ENCODE measurements around the gene TRIML2.
"Not testable (repeated sequence)": the region's sequence is repeated elsewhere in the genome, so short reads cannot be mapped to it uniquely, and the experiment has no call there.

Gene TRIML2

DNA sequence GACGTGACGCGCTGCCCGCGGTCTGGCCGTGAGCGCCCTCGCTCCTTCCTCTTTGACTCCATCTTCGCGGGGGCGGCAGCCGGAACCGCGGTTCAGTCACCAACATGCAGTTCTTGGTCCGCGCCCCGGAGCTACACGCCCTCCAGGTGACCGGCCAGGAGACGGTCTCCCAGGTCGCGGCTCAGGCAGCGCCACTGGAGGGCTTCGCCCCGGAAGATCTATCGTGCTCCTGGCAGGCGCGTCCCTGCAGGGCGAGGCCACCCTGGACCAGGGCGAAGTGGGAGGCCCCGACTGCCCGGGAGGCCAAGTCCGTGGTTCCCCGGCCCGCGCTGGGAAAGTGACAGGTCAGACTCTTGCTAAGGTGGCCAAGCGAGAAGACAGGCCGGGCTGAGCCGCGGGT is 2.9 kb downstream of the TRIML2 start:
- no peak for DNase-seq

DNA sequence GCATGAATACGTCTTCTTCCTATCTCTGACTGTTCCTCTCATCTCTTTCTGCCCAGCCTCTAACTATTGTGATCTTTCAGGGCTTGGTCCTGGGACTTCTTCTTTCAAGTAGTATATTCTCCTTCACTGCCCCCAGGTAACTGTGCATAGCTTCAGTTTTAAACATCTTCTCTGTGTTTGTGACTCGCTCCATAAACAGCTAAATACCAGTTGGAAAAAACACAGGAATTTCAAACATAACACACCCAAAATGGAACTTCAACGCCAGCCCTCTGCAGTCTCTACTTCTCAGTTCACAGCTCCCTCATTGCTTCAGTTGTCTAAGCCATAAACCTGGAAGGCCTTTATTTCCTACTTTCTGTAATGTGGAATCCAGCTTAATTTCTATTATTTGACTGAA is 16.6 kb downstream of the TRIML2 start:
- DNase-seq: no peak

DNA sequence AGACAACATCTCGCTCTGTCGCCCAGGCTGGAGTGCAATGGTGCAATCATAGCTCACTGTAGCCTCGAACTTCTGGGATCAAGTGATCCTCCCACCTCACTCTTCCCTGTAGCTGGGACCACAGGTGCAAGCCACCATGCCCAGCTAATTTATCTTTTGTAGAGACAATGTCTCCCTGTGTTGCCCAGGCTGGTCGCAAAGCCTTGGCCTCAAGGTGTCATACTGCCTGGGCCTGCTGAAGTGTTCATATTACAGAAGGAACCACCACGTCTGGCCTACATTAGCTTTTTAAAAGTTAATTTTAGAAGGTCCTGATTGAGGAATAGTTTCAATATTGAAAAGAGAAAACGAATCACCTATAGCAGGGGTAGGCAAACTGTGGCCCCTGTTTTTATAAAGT is 22.5 kb downstream of the TRIML2 start:
- no peak for DNase-seq

DNA sequence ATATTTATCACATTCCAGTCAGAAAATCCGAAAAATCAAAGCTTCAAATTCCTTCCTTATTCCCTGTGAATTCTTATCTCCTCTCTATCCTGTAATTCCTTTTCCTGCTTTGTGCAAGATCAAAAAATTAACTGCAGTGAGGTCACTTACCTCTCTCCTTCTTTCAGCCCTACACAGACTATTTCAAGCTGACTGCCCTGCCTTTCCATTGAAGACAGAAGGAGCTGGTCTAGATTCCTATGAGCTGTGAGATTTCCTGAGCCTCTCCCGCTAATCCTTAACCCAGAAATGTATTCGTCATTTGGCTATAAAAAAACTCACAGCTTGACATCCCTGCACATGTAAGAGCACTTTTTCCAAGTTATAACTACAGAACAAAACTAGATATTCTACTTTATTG is 26.6 kb downstream of the TRIML2 start:
- DNase-seq: no peak

DNA sequence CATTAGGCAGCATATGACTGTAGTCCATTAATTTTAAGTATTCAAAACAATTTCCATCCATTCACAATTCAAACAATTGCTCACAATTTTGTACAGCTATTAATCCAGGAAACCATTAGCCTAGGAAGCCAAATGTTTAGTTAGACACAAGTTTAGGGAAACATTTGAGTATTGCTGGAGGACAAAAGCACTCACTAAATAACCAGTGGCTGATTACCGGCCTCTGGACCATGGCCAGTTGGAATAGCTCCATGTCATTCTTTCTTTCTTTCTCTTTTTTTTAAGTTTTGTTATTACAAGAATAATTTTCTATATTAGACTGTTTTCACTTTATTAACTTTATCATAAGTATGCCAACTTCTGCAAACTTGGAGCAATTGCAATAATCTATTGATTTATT is 31.3 kb downstream of the TRIML2 start:
- no peak for DNase-seq

DNA sequence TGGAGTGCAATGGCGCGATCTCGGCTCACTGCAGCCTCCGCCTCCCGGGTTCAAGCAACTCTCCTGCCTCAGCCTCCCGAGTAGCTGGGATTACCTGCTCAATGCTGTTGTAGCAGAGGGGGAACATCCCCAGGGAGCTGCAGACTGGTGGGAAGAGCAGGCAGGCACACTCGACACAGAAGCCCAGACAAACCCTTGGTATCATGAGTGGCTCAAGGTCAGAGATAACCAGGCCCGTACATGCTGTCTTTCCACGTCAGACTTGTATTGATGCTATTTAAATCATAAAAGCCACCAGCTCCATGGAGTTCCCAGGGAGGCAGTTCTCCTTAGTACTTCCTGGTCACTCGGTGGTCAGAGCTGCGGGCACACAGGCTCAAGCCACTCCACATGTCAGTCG is 33.2 kb downstream of the TRIML2 start:
- DNase-seq: no peak

DNA sequence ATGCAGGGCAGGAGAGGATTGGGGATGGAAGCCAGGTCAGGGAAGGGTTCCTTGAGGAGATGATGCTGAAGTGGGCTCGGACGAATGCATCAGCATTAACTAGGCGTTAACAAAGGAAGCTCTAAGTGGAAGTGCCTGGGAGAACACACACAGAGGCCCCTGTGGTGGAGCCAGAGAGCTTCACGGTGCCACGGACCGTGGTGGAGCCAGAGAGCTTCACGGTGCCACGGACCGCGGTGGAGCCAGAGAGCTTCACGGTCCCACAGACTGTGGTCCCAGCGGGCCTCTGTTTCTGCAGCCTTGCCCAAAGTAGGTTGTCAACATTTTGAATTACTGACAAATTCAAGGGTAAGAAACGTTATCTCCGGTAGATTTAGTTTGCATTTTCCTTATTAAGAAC is 48.3 kb downstream of the TRIML2 start:
- no peak for DNase-seq

DNA sequence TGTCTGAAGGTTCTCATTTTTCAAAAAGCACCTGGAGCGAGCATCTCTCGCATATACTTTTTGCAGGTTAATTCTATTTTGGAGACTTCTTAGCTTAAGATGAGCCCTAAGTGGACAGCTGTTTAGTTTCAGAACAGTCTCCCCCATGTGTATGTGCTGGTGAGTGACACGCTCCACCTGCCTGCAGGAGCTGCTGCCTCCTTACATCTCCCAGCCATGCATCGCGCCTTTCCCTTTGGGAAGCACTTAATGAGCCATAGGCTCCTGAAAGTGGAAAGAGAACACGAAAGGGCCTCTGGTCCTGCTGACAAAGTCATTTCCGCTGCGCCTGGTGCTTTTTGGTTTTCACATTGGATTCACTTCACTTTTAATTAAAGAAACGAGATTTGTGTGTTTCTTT is 56.1 kb downstream of the TRIML2 start:
- no peak for DNase-seq

DNA sequence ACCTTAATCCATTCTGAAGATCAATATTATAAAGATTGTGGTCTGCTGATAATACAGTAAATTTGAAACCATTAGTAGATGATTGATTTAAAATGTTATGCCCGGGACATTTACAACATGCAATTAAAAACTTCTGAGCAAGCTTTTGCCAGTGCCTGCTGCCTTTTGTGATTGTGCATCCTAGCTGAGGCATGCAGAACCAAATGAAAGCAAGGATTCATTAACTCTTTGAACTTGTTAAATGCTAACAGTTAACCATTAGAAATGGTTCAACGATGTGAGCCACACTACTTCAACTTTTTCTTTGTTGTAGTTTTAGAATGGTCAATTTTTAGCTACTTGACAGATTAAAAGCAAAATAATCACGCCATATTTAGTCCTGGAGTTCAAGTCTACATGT is 62.7 kb downstream of the TRIML2 start:
- no peak for DNase-seq

DNA sequence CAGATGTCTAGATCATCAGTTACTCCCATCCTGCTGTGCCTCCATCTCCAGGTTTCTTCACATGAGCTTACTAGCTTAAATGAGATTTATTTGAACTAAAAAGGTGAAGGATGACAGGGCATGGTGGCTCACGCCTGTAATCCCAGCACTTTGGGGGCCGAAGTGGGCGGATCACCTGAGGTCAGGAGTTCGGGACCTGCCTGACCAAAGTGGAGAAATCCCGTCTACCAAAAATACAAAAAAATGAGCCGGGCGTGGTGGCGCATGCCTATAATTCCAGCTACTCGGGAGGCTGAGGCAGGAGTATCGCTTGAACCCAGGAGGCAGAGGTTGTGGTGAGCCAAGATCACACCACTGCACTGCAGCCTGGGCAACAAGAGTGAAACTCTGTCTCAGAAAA is 63.9 kb downstream of the TRIML2 start:
- not testable (repeated sequence) for DNase-seq

DNA sequence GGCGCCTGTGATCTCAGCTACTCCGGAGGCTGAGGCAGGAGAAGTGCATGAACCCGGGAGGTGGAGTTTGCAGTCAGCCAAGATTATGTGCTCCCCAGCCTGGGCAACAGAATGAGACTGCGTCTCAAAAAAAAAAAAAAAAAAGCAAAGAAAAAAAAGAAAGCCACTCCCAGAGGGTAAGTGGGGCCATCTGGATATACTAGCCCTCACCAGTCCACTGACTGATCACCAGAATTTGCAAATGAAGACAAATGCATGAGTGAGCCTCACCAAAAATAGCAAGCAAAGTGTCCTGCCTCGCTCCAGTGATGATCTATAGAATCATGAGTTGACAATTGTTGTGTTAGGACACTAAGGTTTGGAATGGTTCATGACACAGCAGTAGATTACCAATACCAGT is 66.2 kb downstream of the TRIML2 start:
- DNase-seq: no peak

DNA sequence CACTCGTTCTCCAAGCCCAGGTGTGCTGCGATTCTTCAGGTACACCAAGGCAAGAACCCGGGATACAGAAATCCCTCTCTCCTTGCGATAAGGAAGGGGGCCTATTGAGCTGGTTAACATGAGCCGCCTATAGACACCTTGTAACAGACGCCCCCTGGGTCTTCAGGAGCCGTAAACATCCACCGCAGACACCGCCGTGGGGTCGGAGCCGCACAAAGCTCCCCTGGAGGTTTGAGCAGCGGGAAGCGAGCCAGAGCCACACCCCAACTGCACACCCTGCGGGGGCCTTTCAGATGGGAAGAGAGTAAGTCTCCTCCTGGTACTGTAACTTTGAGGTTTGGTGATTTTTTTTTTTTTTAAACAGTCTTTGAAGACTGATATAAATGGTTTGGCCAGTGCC is 67.2 kb downstream of the TRIML2 start:
- no peak for DNase-seq

DNA sequence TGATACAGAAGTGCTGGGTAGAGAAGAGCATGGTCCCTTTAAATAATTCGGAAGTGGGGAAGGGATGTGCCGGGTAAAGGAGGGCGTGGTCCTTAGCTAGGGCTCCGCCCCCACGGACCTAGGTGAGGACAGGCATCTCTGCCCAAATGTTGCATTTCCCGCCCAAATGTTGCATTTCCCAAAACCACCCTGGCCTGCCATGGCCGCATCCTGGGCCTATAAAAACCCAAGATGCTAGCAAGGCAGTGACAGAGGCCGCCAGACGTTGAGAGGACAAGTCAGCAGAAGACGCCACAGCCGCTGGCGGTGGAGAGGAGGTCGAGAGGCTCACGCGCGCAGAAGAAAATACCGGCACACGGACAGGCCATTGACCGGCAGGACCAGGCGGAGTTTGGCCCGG is 67.7 kb downstream of the TRIML2 start:
- DNase-seq: no peak
